Lower leg skin (tissue), 3 donors: Measurements from ENCODE around the gene CNIH3.

Experiments used
- CTCF ChIP-seq, 3 donors: fragments of 450-650 bp; IDR thresholded peaks; one replicate each; pipeline ENCODE4 v1.5.1; 2016; ENCODE audit warnings: antibody characterized with exemption in 3 of 3, mild to moderate bottlenecking in 3 of 3, moderate library complexity in 2 of 3
- POLR2A ChIP-seq, 2 donors: fragments of 450-650 bp; IDR thresholded peaks; one replicate each; pipeline ENCODE4 v1.6.1; 2016 to 2017; ENCODE audit warnings: antibody characterized with exemption in 2 of 2, mild to moderate bottlenecking in 1 of 2, moderate library complexity in 1 of 2

DNA sequence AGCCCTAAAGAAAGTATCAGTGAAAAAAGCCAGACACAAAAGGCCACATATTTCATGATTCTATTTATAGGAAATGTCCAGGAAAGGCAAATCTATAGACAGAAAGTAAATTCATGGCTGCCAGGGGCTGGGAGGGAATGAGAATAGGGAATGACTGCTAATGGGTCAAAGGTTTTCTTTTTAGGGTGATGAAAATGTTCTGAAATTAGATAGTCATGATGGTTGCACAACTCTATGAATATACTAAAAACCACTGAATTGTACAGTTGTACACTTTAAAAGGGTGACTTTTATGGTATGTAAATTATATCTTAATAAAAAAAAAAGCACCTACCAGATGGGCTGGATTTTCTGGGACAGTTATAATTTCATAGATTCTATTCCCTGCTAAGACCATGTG is 114.8 kb downstream of the CNIH3 start:
- TF ChIP-seq POLR2A (IDR thresholded peaks at IDR 0.05) (no peak), CTCF (IDR thresholded peaks at IDR 0.05) (no peak)
